Keratinocyte (primary cell): ENCODE measurements around the gene LRRC28.

ENCODE experiments used
- EZH2 ChIP-seq: IDR thresholded peaks from one replicate; pipeline ENCODE4 v1.6.1; 2012; ENCODE audit warnings: inconsistent platforms, mild to moderate bottlenecking, low read length, moderate library complexity
- TF ChIP-seq, protein P1 (sequence below), 3 experiments: IDR thresholded peaks in 1 of 3; conservative IDR thresholded peaks in 1 of 3; optimal IDR thresholded peaks in 1 of 3; 2 replicates in 2 of 3; 3 replicates in 1 of 3; pipeline versions ENCODE3 to v1.5.1; 2011; ENCODE audit warnings: low read length in 3 of 3, mild to moderate bottlenecking in 3 of 3, moderate library complexity in 2 of 3, control low read depth in 1 of 3, inconsistent platforms in 1 of 3; ENCODE audit not compliant: insufficient read depth in 2 of 3; ENCODE audit errors: extremely low read depth in 1 of 3

DNA sequence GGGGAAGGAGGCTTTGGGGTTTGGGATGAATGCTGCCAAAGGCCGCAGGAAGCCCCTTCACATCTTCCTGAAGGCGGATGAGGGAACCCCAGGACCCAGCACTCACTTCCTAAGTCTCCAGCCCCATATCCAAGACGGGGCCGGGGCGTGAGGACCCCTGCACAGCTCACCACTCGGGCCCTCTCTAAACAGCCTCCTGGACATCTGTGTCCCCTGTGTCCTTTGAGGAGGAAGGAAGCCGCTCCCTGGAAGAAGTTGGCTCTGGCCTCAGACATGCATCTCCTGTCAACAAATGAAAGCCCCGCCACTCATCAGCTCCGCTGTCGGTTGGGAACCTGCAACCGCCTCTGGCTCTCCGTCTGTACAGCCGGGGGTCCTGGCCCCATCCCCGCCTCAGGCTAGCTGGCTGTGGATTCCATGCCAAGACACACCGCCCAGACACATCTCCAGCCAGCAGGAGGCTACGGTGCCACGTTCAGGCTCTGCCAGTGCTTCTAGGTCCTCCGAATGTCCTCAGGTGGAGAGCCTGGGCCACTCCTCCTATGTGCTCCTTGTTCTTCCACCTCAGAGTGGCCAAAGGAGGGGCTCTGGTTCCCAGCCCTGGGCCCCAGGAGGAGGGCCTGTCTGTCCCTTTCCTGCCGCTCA lies 174.5 kb downstream of the LRRC28 start:
- TF ChIP-seq, protein P1, sequence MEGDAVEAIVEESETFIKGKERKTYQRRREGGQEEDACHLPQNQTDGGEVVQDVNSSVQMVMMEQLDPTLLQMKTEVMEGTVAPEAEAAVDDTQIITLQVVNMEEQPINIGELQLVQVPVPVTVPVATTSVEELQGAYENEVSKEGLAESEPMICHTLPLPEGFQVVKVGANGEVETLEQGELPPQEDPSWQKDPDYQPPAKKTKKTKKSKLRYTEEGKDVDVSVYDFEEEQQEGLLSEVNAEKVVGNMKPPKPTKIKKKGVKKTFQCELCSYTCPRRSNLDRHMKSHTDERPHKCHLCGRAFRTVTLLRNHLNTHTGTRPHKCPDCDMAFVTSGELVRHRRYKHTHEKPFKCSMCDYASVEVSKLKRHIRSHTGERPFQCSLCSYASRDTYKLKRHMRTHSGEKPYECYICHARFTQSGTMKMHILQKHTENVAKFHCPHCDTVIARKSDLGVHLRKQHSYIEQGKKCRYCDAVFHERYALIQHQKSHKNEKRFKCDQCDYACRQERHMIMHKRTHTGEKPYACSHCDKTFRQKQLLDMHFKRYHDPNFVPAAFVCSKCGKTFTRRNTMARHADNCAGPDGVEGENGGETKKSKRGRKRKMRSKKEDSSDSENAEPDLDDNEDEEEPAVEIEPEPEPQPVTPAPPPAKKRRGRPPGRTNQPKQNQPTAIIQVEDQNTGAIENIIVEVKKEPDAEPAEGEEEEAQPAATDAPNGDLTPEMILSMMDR (optimal IDR thresholded peaks at IDR 0.05 in 1 of 3, IDR thresholded peaks at IDR 0.05 in 1 of 3, conservative IDR thresholded peaks at IDR 0.05 in 1 of 3; ENCODE audit: extremely low read depth in 1 of 3, insufficient read depth in 2 of 3, low read length in 3 of 3), result peak; percentile 30 to 75 (median 64)
- no peak for TF ChIP-seq EZH2
